IMR-90 (cell line): ENCODE results near the gene MYL4. TPM values are rescaled to one million over a fixed set of nuclear protein-coding genes. Genes with fewer than 3 reads are reported as not detected.

Source experiments
- ATAC-seq: fragments of 200-7000 bp; cut with Tn5 transposase; 2 replicates; pipeline ENCODE4 v1.9.1; 2020; ENCODE audit warnings: low read depth, mild to moderate bottlenecking, moderate library complexity
- BruUV-seq: library from RNA; stranded (reverse); fragments of 400-500 nt; replicated peaks from 2 replicates; lab custom pipeline; 2021; lab: Mats Ljungman, UMichigan
- CTCF ChIA-PET: fragments of 300-600 bp; formaldehyde crosslinking; extraction: SDS; loops from one replicate; lab custom pipeline; 2021; ENCODE audit warnings: antibody characterized with exemption; lab: Yijun Ruan, JAX
- POLR2A ChIA-PET: fragments of 300-600 bp; sonication (Branson Sonifier 250); formaldehyde crosslinking; loops from one replicate; lab custom pipeline; 2022; ENCODE audit warnings: antibody characterized with exemption; ENCODE audit not compliant: unreplicated experiment; lab: Charles Lee
- DNase-seq: peaks from one replicate; pipeline ENCODE4 v3.0.0; 2013
- H2AFZ ChIP-seq: replicated peaks from 2 replicates; pipeline ENCODE3; 2013; ENCODE audit warnings: low read length, mild to moderate bottlenecking; ENCODE audit not compliant: poor library complexity
- H2AK5ac ChIP-seq: 2 replicates; pipeline ENCODE4 v1.6.1; 2013; ENCODE audit warnings: low read depth, low read length, inconsistent platforms
- H2AK9ac ChIP-seq: replicated peaks from 2 replicates; pipeline ENCODE3; 2013; ENCODE audit warnings: mild to moderate bottlenecking, low read depth, low read length, moderate library complexity; ENCODE audit not compliant: poor library complexity
- H2BK120ac ChIP-seq: 2 replicates; pipeline ENCODE4 v1.6.1; 2013; ENCODE audit warnings: low read depth, low read length, inconsistent platforms
- H2BK15ac ChIP-seq: 3 replicates; pipeline ENCODE4 v1.6.1; 2013; ENCODE audit warnings: low read depth, low read length, inconsistent platforms
- H2BK20ac ChIP-seq: 2 replicates; pipeline ENCODE4 v1.6.1; 2013; ENCODE audit warnings: low read depth, mild to moderate bottlenecking, inconsistent platforms, low read length, moderate library complexity
- H2BK5ac ChIP-seq: 2 replicates; pipeline ENCODE4 v1.6.1; 2013; ENCODE audit warnings: mild to moderate bottlenecking, low read depth, low read length, inconsistent platforms; ENCODE audit not compliant: poor library complexity, severe bottlenecking
- H3K14ac ChIP-seq: replicated peaks from 2 replicates; pipeline ENCODE4 v1.6.1; 2013; ENCODE audit warnings: low read depth, low read length, inconsistent platforms
- H3K18ac ChIP-seq: 2 replicates; pipeline ENCODE4 v1.6.1; 2013; ENCODE audit warnings: low read depth, low read length, control low read depth
- H3K23ac ChIP-seq: 2 replicates; pipeline ENCODE4 v1.6.1; 2013; ENCODE audit warnings: low read depth, low read length, inconsistent platforms
- H3K27ac ChIP-seq: 2 replicates; pipeline ENCODE4 v1.5.1; 2013; ENCODE audit warnings: mild to moderate bottlenecking, control low read depth, low read length; ENCODE audit not compliant: insufficient read depth
- H3K27me3 ChIP-seq: 2 replicates; pipeline ENCODE4 v1.6.1; 2013; ENCODE audit warnings: low read length; ENCODE audit not compliant: control insufficient read depth, insufficient read depth
- H3K36me3 ChIP-seq: 2 replicates; pipeline ENCODE4 v1.6.1; 2013; ENCODE audit warnings: low read length, mixed read lengths; ENCODE audit not compliant: control insufficient read depth, insufficient read depth
- H3K4ac ChIP-seq: 2 replicates; pipeline ENCODE4 v1.6.1; 2013; ENCODE audit warnings: low read depth, low read length, inconsistent platforms
- H3K4me1 ChIP-seq: 2 replicates; pipeline ENCODE4 v1.6.1; 2013; ENCODE audit warnings: low read length, mixed read lengths; ENCODE audit not compliant: control insufficient read depth, insufficient read depth
- H3K4me2 ChIP-seq: 2 replicates; pipeline ENCODE4 v1.6.1; 2013; ENCODE audit warnings: low read depth, mild to moderate bottlenecking, control low read depth, low read length, moderate library complexity
- H3K4me3 ChIP-seq: 2 replicates; pipeline ENCODE4 v1.5.1; 2013; ENCODE audit warnings: low read depth, mild to moderate bottlenecking, control low read depth, low read length, moderate library complexity; ENCODE audit not compliant: insufficient read depth
- H3K56ac ChIP-seq: 2 replicates; pipeline ENCODE4 v1.6.1; 2013; ENCODE audit warnings: low read length, inconsistent platforms; ENCODE audit not compliant: insufficient read depth; ENCODE audit errors: extremely low read depth
- H3K79me1 ChIP-seq, 2 experiments: 2 replicates each; pipeline ENCODE4 v1.6.1; 2013; ENCODE audit warnings: low read length in 2 of 2, inconsistent platforms in 1 of 2, low read depth in 1 of 2
- H3K9ac ChIP-seq: 2 replicates; pipeline ENCODE4 v1.6.1; 2013; ENCODE audit warnings: low read depth, low read length, control low read depth
- H3K9me1 ChIP-seq: 2 replicates; pipeline ENCODE4 v1.6.1; 2013; ENCODE audit warnings: low read length, inconsistent platforms; ENCODE audit not compliant: insufficient read depth
- H3K9me3 ChIP-seq: 2 replicates; pipeline ENCODE4 v1.6.1; 2013; ENCODE audit warnings: low read length; ENCODE audit not compliant: control insufficient read depth, insufficient read depth
- H4K20me1 ChIP-seq: 2 replicates; pipeline ENCODE4 v1.6.1; 2013; ENCODE audit warnings: low read length, inconsistent platforms; ENCODE audit not compliant: insufficient read depth
- H4K5ac ChIP-seq: 2 replicates; pipeline ENCODE4 v1.6.1; 2013; ENCODE audit warnings: mild to moderate bottlenecking, low read depth, low read length, control low read depth
- H4K8ac ChIP-seq, 2 experiments: 2 replicates each; pipeline ENCODE4 v1.6.1; 2013; ENCODE audit warnings: low read depth in 2 of 2, low read length in 2 of 2, control low read depth in 1 of 2, inconsistent platforms in 1 of 2
- H4K91ac ChIP-seq: 2 replicates; pipeline ENCODE4 v1.6.1; 2013; ENCODE audit warnings: low read depth, low read length, inconsistent platforms; ENCODE audit not compliant: insufficient read depth
- BHLHE40 ChIP-seq: fragments of 150-350 bp; IDR thresholded peaks from 2 replicates; pipeline ENCODE4 v1.6.1; 2016; ENCODE audit warnings: mild to moderate bottlenecking, low read depth, low read length
- CEBPB ChIP-seq: IDR thresholded peaks from 2 replicates; pipeline ENCODE4 v1.6.1; 2012; ENCODE audit warnings: low read depth, low read length, improper control_type of control experiment
- CHD1 ChIP-seq: IDR thresholded peaks from 2 replicates; pipeline ENCODE4 v1.6.1; 2012; ENCODE audit warnings: low read depth, low read length, improper control_type of control experiment
- FOS ChIP-seq: fragments of 150-350 bp; IDR thresholded peaks from 2 replicates; pipeline ENCODE4 v1.6.1; 2016; ENCODE audit warnings: low read depth, low read length
- MAFK ChIP-seq: IDR thresholded peaks from 2 replicates; pipeline ENCODE4 v1.6.1; 2012; ENCODE audit warnings: low read depth, low read length, improper control_type of control experiment
- MAZ ChIP-seq: IDR thresholded peaks from 2 replicates; pipeline ENCODE4 v1.6.1; 2012; ENCODE audit warnings: low read depth, mild to moderate bottlenecking, low read length, improper control_type of control experiment, moderate library complexity, borderline replicate concordance
- MXI1 ChIP-seq: IDR thresholded peaks from 2 replicates; pipeline ENCODE4 v1.6.1; 2012; ENCODE audit warnings: low read depth, mild to moderate bottlenecking, low read length, moderate library complexity, borderline replicate concordance
- NFE2L2 ChIP-seq: fragments of 150-350 bp; IDR thresholded peaks from 2 replicates; pipeline ENCODE4 v1.6.1; 2016; ENCODE audit warnings: low read depth, mild to moderate bottlenecking, low read length
- POLR2A ChIP-seq: IDR thresholded peaks from 2 replicates; pipeline ENCODE4 v1.6.1; 2012; ENCODE audit warnings: mild to moderate bottlenecking, low read depth, low read length
- RAD21 ChIP-seq: IDR thresholded peaks from 2 replicates; pipeline ENCODE4 v1.6.1; 2012; ENCODE audit warnings: low read length, improper control_type of control experiment
- RCOR1 ChIP-seq: IDR thresholded peaks from 2 replicates; pipeline ENCODE4 v1.6.1; 2012; ENCODE audit warnings: mild to moderate bottlenecking, low read length, improper control_type of control experiment; ENCODE audit not compliant: insufficient replicate concordance
- RFX5 ChIP-seq: IDR thresholded peaks from 2 replicates; pipeline ENCODE4 v1.8.0; 2012; ENCODE audit warnings: low read depth, mild to moderate bottlenecking, low read length, moderate library complexity
- SMC3 ChIP-seq: fragments of 150-350 bp; IDR thresholded peaks from 2 replicates; pipeline ENCODE4 v1.6.1; 2016; ENCODE audit warnings: low read depth, mild to moderate bottlenecking, antibody characterized with exemption, low read length, moderate library complexity
- WGBS, 2 experiments: methylation state at CpG; one replicate each; pipeline versions ENCODE4 v1.1.5 to v1.1.7; 2013; ENCODE audit warnings: missing lambda C conversion rate in 2 of 2; ENCODE audit not compliant: insufficient read length in 1 of 2; ENCODE audit errors: extremely low coverage in 2 of 2; 5-methylcytosine and 5-hydroxymethylcytosine counted together
- dilution Hi-C: fragments of 300-500 bp; cut with HindIII; formaldehyde crosslinking; loops from one replicate; pipeline ENCODE4 v1.14.3; 2018; ENCODE audit warnings: low sequenced_read_pairs; ENCODE audit not compliant: unreplicated experiment
- in situ Hi-C: fragments of 300-500 bp; cut with MboI; formaldehyde crosslinking; loops from 3 replicates; pipeline ENCODE4 v1.14.3; 2019; ENCODE audit warnings: low sequenced_read_pairs, inconsistent platforms, mixed read lengths
- intact Hi-C: fragments of 100-400 bp; cut with micrococcal nuclease; formaldehyde crosslinking; loops from 2 replicates; pipeline ENCODE4 v1.10.0; 2022
- polyA plus RNA-seq, 3 experiments: library from polyadenylated mRNA; depleted of rRNA; stranded (reverse); fragments of >200 nt; gene quantifications; 2 replicates each; pipeline ENCODE4 v1.2.3, GENCODE V29; 2012; ENCODE audit warnings: low replicate concordance in 1 of 3
- total RNA-seq: library from RNA; depleted of rRNA; stranded (reverse); fragments of >200 nt; gene quantifications from 2 replicates; pipeline ENCODE4 v1.2.3, GENCODE V29; 2012
- TF ChIP-seq, protein P1 (sequence below): fragments of 150-350 bp; IDR thresholded peaks from 2 replicates; pipeline ENCODE4 v1.6.1; 2016; ENCODE audit warnings: low read depth, mild to moderate bottlenecking, low read length, moderate library complexity, borderline replicate concordance
- TF ChIP-seq, protein P2 (sequence below): fragments of 150-350 bp; IDR thresholded peaks from 2 replicates; pipeline ENCODE4 v1.6.1; 2017; ENCODE audit warnings: mild to moderate bottlenecking, antibody characterized with exemption, low read length, low read depth
- TF ChIP-seq, protein P3 (sequence below): conservative IDR thresholded peaks from 2 replicates; pipeline ENCODE4 v1.5.1; 2012; ENCODE audit warnings: mild to moderate bottlenecking, low read depth, low read length, improper control_type of control experiment

Gene MYL4
- total and polyA plus RNA-seq, 2 of the 4 experiments (the other 2 are of a cell fraction) = not detected

DNA sequence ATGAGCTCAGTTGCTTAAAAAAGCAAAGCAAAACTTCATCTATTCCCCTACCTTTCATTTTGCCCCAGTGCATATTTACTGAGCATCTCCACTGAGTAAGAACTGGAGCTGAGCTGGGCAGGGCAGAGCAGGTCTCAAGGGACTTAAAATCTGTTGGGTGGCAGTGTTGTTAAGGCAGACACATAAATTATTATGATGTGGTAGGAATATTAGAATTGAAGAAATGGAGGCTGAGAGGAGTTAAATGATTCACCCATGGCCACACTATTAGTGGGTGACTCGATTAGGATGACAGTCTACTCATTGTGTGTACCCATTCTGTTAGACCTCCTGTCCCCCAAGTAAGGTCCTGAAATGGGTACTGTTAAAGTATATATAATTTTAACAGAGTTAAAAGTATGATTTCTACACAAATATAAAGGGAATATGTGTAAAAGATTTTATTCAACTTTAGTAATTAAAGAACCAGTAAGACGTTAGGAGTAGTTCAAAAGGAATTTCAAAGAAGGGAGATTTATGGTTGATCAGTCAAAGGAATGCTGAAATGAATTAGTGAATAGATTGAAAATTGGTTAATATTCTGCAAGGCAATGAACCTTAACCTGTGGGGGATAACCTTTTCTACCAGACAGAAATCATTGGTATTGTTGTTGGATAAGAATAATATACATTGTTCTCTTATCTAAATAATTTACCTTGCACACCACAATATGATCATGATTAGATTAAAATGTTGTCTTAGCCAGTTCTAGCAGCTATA lies 62.0 kb downstream of the MYL4 start:
- no peak overlapping the region for H2BK120ac ChIP-seq
- H3K27me3 ChIP-seq = no peaks in the 10 kb centered on the region
- no TSS peak for BruUV-seq
- H4K5ac ChIP-seq = no peak overlapping the region
- POLR2A ChIA-PET = no interaction called here
- no peak overlapping the region for H3K18ac ChIP-seq
- ATAC-seq = no peak
- no peak overlapping the region for H3K4me3 ChIP-seq
- no peak overlapping the region for H3K14ac ChIP-seq
- H2AK5ac ChIP-seq = 0 out of 2 replicates have a peak overlapping the region, but pooled peaks have one; percentile 63
- no peak overlapping the region for H3K56ac ChIP-seq
- WGBS, 2 experiments = no CpG with 5 or more reads among the region's 2 CpGs
- DNase-seq = no peak
- dilution Hi-C loops (no loop called here), in situ Hi-C loops (no loop called here), intact Hi-C loops (no loop called here)
- H3K9me3 ChIP-seq = no peaks in the 10 kb centered on the region
- H2BK20ac ChIP-seq = no peak overlapping the region
- H3K4me1 ChIP-seq = peaks cover 28% of the 10 kb centered on the region
- H4K91ac ChIP-seq = no peak overlapping the region
- peaks cover 33% of the 10 kb centered on the region for H3K9me1 ChIP-seq
- CTCF ChIA-PET = no interaction called here
- no peak overlapping the region for H3K23ac ChIP-seq
- no peak overlapping the region for H2BK5ac ChIP-seq
- H3K36me3 ChIP-seq = no peaks in the 10 kb centered on the region
- H4K8ac ChIP-seq = no peak overlapping the region
- H3K4me2 ChIP-seq = no peak overlapping the region
- no peak overlapping the region for H3K9ac ChIP-seq
- no peak overlapping the region for H3K27ac ChIP-seq
- no peak overlapping the region for H2AK9ac ChIP-seq
- peaks cover 9 to 47% of the 10 kb centered on the region in 2 experiments for H3K79me1 ChIP-seq
- no peak overlapping the region for H3K4ac ChIP-seq
- H2BK15ac ChIP-seq = no peak overlapping the region
- no peaks in the 10 kb centered on the region for H4K20me1 ChIP-seq
- H2AFZ ChIP-seq = no peak overlapping the region
- no peak for TF ChIP-seq RAD21
- no peak for TF ChIP-seq CEBPB
- TF ChIP-seq FOS = no peak
- TF ChIP-seq MXI1 = no peak
- TF ChIP-seq RFX5 = no peak
- TF ChIP-seq RCOR1 = no peak
- TF ChIP-seq, protein P1, sequence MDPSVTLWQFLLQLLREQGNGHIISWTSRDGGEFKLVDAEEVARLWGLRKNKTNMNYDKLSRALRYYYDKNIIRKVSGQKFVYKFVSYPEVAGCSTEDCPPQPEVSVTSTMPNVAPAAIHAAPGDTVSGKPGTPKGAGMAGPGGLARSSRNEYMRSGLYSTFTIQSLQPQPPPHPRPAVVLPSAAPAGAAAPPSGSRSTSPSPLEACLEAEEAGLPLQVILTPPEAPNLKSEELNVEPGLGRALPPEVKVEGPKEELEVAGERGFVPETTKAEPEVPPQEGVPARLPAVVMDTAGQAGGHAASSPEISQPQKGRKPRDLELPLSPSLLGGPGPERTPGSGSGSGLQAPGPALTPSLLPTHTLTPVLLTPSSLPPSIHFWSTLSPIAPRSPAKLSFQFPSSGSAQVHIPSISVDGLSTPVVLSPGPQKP = no peak
- no peak for TF ChIP-seq POLR2A
- TF ChIP-seq, protein P2, sequence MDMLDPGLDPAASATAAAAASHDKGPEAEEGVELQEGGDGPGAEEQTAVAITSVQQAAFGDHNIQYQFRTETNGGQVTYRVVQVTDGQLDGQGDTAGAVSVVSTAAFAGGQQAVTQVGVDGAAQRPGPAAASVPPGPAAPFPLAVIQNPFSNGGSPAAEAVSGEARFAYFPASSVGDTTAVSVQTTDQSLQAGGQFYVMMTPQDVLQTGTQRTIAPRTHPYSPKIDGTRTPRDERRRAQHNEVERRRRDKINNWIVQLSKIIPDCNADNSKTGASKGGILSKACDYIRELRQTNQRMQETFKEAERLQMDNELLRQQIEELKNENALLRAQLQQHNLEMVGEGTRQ = no peak
- TF ChIP-seq CHD1 = no peak
- TF ChIP-seq SMC3 = no peak
- TF ChIP-seq, protein P3, sequence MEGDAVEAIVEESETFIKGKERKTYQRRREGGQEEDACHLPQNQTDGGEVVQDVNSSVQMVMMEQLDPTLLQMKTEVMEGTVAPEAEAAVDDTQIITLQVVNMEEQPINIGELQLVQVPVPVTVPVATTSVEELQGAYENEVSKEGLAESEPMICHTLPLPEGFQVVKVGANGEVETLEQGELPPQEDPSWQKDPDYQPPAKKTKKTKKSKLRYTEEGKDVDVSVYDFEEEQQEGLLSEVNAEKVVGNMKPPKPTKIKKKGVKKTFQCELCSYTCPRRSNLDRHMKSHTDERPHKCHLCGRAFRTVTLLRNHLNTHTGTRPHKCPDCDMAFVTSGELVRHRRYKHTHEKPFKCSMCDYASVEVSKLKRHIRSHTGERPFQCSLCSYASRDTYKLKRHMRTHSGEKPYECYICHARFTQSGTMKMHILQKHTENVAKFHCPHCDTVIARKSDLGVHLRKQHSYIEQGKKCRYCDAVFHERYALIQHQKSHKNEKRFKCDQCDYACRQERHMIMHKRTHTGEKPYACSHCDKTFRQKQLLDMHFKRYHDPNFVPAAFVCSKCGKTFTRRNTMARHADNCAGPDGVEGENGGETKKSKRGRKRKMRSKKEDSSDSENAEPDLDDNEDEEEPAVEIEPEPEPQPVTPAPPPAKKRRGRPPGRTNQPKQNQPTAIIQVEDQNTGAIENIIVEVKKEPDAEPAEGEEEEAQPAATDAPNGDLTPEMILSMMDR = no peak
- no peak for TF ChIP-seq NFE2L2
- TF ChIP-seq MAFK = no peak
- no peak for TF ChIP-seq MAZ
- TF ChIP-seq BHLHE40 = no peak
